ENCODE measurements around the gene EXOG. TPM values are rescaled to one million over a fixed set of nuclear protein-coding genes. Genes with fewer than 3 reads are reported as not detected.
A peak's percentile ranks its signal among the peaks of the same experiment; 100 is the strongest.

The EXOG gene
- total RNA-seq, 1 donor from 2014 or later: 18.4 TPM

- Mint-ChIP-seq H3K27ac (ENCODE audit: unreplicated experiment) (no peak overlapping the region), H3K27me3 (ENCODE audit: unreplicated experiment) (peaks cover 4% of the 10 kb centered on the region), H3K4me1 (ENCODE audit: unreplicated experiment) (no peaks in the 10 kb centered on the region), H3K36me3 (ENCODE audit: unreplicated experiment) (no peaks in the 10 kb centered on the region), H3K9me3 (ENCODE audit: unreplicated experiment) (peaks cover 8% of the 10 kb centered on the region), H3K4me3 (ENCODE audit: unreplicated experiment) (no peak overlapping the region)
- DNase-seq (ENCODE audit: extremely low spot score, unreplicated experiment): no peak
- no peak for TF ChIP-seq CTCF (IDR thresholded peaks at IDR 0.05)
Measured at GRCh38 chr3:38553071-38553470, 56.9 kb downstream of the EXOG start.

- no peak for TF ChIP-seq CTCF (IDR thresholded peaks at IDR 0.05)
- Mint-ChIP-seq H3K36me3 (ENCODE audit: unreplicated experiment) (no peaks in the 10 kb centered on the region), H3K4me3 (ENCODE audit: unreplicated experiment) (no peak overlapping the region), H3K27ac (ENCODE audit: unreplicated experiment) (no peak overlapping the region), H3K9me3 (ENCODE audit: unreplicated experiment) (peaks cover 8% of the 10 kb centered on the region), H3K4me1 (ENCODE audit: unreplicated experiment) (no peaks in the 10 kb centered on the region), H3K27me3 (ENCODE audit: unreplicated experiment) (peaks cover 4% of the 10 kb centered on the region)
- DNase-seq (ENCODE audit: extremely low spot score, unreplicated experiment): peak; percentile 62
Measured at GRCh38 chr3:38554127-38554827, 58.1 kb downstream of the EXOG start.

GRCh38 chr3:38555149-38555840 is 59.2 kb downstream of the EXOG start:
- peak; percentile 64 for DNase-seq (ENCODE audit: extremely low spot score, unreplicated experiment)
- Mint-ChIP-seq H3K4me1 (ENCODE audit: unreplicated experiment) (no peaks in the 10 kb centered on the region), H3K9me3 (ENCODE audit: unreplicated experiment) (peaks cover 8% of the 10 kb centered on the region), H3K36me3 (ENCODE audit: unreplicated experiment) (no peaks in the 10 kb centered on the region), H3K4me3 (ENCODE audit: unreplicated experiment) (no peak overlapping the region), H3K27me3 (ENCODE audit: unreplicated experiment) (peaks cover 4% of the 10 kb centered on the region), H3K27ac (ENCODE audit: unreplicated experiment) (no peak overlapping the region)
- no peak for TF ChIP-seq CTCF (IDR thresholded peaks at IDR 0.05)

GRCh38 chr3:38555926-38556325 is 59.8 kb downstream of the EXOG start:
- peaks cover 4% of the 10 kb centered on the region for H3K27me3 Mint-ChIP-seq (ENCODE audit: unreplicated experiment)
- no peak for TF ChIP-seq CTCF (IDR thresholded peaks at IDR 0.05)
- H3K4me1 Mint-ChIP-seq (ENCODE audit: unreplicated experiment): no peaks in the 10 kb centered on the region
- no peaks in the 10 kb centered on the region for H3K36me3 Mint-ChIP-seq (ENCODE audit: unreplicated experiment)
- no peak overlapping the region for H3K27ac Mint-ChIP-seq (ENCODE audit: unreplicated experiment)
- peaks cover 8% of the 10 kb centered on the region for H3K9me3 Mint-ChIP-seq (ENCODE audit: unreplicated experiment)
- H3K4me3 Mint-ChIP-seq (ENCODE audit: unreplicated experiment): no peak overlapping the region
- peak; percentile 48 for DNase-seq (ENCODE audit: extremely low spot score, unreplicated experiment)

- H3K27ac Mint-ChIP-seq (ENCODE audit: unreplicated experiment): no peak overlapping the region
- TF ChIP-seq CTCF (IDR thresholded peaks at IDR 0.05): no peak
- H3K36me3 Mint-ChIP-seq (ENCODE audit: unreplicated experiment): no peaks in the 10 kb centered on the region
Measured at GRCh38 chr3:38556640-38557358, 60.7 kb downstream of the EXOG start.

More at GRCh38 chr3:38556640-38557358, 60.7 kb downstream of the EXOG start:
- DNase-seq (ENCODE audit: extremely low spot score, unreplicated experiment): peak; percentile 66
- H3K9me3 Mint-ChIP-seq (ENCODE audit: unreplicated experiment): peaks cover 8% of the 10 kb centered on the region
- H3K4me3 Mint-ChIP-seq (ENCODE audit: unreplicated experiment): no peak overlapping the region
- peaks cover 4% of the 10 kb centered on the region for H3K27me3 Mint-ChIP-seq (ENCODE audit: unreplicated experiment)
- H3K4me1 Mint-ChIP-seq (ENCODE audit: unreplicated experiment): no peaks in the 10 kb centered on the region
